AG10803 (cell line): Measurements from ENCODE around the gene IGFBP4.

Experiments
- DNase-seq: peaks from one replicate; pipeline ENCODE4 v3.0.0; 2010; ENCODE audit warnings: low read depth
- H3K4me3 ChIP-seq: 2 replicates; pipeline ENCODE4 v1.5.1; 2011; ENCODE audit warnings: mild to moderate bottlenecking, low read length, control low read depth
- TF ChIP-seq, protein P1 (sequence below): conservative IDR thresholded peaks from 2 replicates; pipeline ENCODE4 v1.5.1; 2011; ENCODE audit warnings: mild to moderate bottlenecking, low read length, control low read depth, inconsistent platforms

Gene IGFBP4

DNA sequence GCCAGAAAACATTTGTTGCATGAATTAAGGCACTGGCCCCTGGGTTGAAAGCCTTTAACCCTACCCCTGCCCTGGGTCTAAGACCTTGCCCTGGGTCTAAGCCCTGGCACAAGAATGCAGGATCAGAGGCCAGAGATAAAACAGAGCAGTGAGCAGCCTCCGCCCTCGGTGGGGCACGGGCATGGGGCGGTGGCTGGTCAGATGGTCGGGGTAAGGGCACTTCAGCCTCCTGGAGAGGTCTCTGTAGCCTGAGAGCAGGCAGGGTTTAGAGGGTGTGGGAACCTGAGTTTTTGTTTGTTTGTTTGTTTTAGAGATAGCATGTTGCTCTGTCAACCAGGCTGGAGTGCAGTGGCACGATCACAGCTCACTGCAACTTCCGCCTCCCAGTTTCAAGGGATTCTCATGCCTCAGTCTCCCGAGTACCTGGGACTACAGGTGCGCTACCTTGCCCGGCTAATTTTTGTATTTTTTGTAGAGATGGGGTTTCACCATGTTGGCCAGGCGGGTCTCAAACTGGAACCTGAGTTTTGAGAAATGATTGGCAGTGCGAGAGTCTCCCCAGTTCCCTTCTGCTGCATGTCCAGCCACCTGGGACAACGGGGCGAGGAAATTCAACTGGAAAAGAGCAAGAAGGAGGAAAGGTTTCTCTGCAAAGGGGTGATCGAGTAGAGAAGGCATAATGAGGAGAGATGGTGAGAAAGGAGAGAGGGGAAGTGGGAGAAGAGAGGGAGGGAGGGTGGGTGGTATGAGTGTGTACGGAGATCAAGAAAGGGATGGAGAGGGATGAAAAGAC, 30.5 kb downstream of the IGFBP4 start:
- no peak overlapping the region for H3K4me3 ChIP-seq
- TF ChIP-seq, protein P1, sequence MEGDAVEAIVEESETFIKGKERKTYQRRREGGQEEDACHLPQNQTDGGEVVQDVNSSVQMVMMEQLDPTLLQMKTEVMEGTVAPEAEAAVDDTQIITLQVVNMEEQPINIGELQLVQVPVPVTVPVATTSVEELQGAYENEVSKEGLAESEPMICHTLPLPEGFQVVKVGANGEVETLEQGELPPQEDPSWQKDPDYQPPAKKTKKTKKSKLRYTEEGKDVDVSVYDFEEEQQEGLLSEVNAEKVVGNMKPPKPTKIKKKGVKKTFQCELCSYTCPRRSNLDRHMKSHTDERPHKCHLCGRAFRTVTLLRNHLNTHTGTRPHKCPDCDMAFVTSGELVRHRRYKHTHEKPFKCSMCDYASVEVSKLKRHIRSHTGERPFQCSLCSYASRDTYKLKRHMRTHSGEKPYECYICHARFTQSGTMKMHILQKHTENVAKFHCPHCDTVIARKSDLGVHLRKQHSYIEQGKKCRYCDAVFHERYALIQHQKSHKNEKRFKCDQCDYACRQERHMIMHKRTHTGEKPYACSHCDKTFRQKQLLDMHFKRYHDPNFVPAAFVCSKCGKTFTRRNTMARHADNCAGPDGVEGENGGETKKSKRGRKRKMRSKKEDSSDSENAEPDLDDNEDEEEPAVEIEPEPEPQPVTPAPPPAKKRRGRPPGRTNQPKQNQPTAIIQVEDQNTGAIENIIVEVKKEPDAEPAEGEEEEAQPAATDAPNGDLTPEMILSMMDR = no peak
- no peak for DNase-seq

DNA sequence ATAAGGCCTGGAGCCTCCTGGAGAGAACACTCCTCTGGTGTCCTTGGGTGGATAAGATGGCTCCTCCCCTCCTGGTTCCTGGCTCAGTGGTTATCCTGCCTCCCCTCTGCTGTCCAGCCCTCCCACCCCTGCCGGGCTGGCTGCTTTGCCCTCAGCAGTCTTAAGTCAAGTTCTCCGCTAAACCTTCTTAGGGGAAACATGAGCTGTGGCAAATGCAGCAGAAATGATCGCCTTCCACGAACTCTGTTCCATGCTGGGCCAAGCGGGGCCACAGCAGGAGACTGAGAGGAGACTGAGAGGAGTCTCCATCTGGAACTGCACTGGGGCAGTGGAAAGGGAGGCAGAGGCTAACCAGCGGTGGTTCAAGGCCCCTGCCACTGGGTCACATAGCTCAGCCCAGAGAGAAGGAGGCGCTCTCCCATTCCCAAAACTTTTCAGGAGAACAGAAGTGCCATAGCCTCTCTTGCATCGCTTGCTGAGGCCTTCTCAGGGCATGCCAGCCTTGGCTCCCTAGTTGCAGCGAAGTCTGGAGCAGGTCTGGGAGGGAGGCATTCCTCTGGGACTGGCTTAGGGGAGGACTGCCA, 31.3 kb downstream of the IGFBP4 start:
- TF ChIP-seq, protein P1 = no peak
- H3K4me3 ChIP-seq = no peak overlapping the region
- no peak for DNase-seq

DNA sequence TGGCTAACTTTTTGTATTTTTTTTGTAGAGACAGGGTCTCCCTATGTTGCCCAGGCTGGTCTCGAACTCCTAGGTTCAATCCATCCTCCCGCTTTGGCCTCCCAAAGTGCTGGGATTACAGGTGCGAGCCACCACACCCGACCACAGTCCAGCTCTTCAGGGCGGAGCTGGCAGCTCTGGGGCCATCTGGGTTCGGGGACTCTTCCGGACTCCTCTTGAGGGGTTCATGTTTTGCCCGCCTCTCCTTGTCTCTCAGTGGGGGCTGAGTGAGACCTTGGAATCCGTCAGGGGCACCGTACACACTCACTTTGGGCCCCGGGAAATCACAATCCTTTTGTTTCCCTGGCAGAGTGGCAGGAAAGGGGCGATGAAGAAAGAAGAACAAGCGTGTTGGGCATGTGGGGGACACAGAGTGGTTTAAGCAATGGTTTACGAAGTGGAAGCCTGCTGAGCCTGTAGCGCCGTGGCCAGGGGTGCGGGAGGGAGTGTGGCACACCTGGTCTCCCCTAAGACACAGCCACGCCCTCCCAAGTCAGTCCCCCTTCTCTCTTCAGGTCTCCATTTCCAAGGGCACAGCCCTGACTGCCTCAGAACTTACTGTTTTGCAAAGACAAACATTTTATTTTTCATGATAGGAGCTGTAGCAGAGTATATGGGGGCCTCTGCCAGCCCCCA, 32.1 kb downstream of the IGFBP4 start:
- TF ChIP-seq, protein P1 = no peak
- H3K4me3 ChIP-seq = no peak overlapping the region
- DNase-seq = no peak

GRCh38 chr17:40477796-40478195, 34.5 kb downstream of the IGFBP4 start:
- TF ChIP-seq, protein P1 = no peak
- no peak for DNase-seq

GRCh38 chr17:40478486-40478885, 35.2 kb downstream of the IGFBP4 start:
- H3K4me3 ChIP-seq = no peak overlapping the region
- no peak for DNase-seq
- TF ChIP-seq, protein P1 = no peak

More at GRCh38 chr17:40477796-40478195, 34.5 kb downstream of the IGFBP4 start:
- H3K4me3 ChIP-seq = no peak overlapping the region

DNA sequence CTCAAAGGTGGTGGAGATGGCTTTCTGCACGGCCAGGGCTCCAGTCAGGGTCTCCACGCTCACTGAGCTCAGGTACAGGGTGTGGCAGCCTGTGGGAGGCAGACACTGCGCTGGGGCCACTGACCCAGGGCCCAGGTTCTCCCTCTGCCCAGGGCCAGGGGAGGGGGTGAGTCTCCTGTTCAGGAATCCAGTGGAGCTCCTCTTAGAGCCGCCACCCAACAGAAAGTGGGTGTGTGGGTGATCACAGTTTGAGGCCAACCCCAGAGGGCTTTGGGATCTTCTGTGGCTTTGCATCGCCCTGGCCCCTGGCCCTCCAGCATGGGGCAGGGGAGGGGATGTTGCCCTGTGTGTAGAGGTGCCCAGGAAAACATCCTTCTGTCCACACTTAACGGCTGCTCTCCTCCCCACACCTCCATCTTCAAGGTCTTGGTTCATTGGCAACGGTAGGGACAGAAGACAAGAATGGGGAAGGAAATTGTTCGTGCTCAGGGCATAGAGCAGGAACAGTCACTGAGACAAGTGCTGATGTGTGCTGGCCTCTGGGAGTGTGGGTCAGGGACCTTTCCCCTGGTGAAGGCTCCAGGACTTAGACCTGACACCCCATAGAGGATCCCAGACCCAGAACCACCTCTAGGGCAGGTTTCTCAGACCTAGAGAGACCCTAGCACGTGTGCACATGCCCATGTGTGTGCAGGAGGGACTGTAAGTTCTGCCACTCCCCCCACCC, 36.7 kb downstream of the IGFBP4 start:
- no peak overlapping the region for H3K4me3 ChIP-seq
- no peak for DNase-seq
- TF ChIP-seq, protein P1 = no peak
